HL-60 (cell line): ENCODE data around the gene CAPN8.

Source experiments
- DNase-seq, 2 experiments: peaks; one replicate each; pipeline ENCODE4 v3.0.0-alpha.2; 2010 to 2020; ENCODE audit warnings: low read depth in 1 of 2, low spot score in 1 of 2
- H3K27ac ChIP-seq: fragments of 250-450 bp; sonication (Bioruptor Pico); replicated peaks from 2 replicates; pipeline ENCODE4 v1.5.1; 2020; ENCODE audit warnings: mild to moderate bottlenecking, moderate library complexity
- H3K27me3 ChIP-seq: fragments of 250-450 bp; sonication (Bioruptor Pico); 2 replicates; pipeline ENCODE4 v1.5.1; 2021; ENCODE audit warnings: mild to moderate bottlenecking, moderate library complexity; ENCODE audit not compliant: insufficient read depth, poor library complexity, severe bottlenecking
- H3K4me3 ChIP-seq: replicated peaks from 2 replicates; pipeline ENCODE4 v1.5.1; 2011; ENCODE audit warnings: mild to moderate bottlenecking, control low read depth, low read length; ENCODE audit not compliant: insufficient read depth
- GABPA ChIP-seq: IDR thresholded peaks from 2 replicates; pipeline ENCODE4 v1.6.1; 2012; ENCODE audit warnings: low read depth
- POLR2AphosphoS5 ChIP-seq: IDR thresholded peaks from 2 replicates; pipeline ENCODE4 v1.6.1; 2012; ENCODE audit warnings: low read depth
- SPI1 ChIP-seq: IDR thresholded peaks from 2 replicates; pipeline ENCODE4 v1.6.1; 2012; ENCODE audit warnings: low read depth, mild to moderate bottlenecking, borderline replicate concordance
- TF ChIP-seq, protein P1 (sequence below): IDR thresholded peaks from 2 replicates; pipeline ENCODE4 v1.6.1; 2012; ENCODE audit warnings: low read depth; ENCODE audit not compliant: insufficient replicate concordance
- TF ChIP-seq, protein P2 (sequence below): IDR thresholded peaks from one replicate; pipeline ENCODE4 v1.5.1; 2011; ENCODE audit warnings: low read length, control low read depth, inconsistent platforms; ENCODE audit not compliant: insufficient read depth

Gene CAPN8

GRCh38 chr1:223695941-223696340, 30.4 kb upstream of the CAPN8 start:
- H3K4me3 ChIP-seq, result no peak overlapping the region
- H3K27ac ChIP-seq, result no peak overlapping the region
- no peaks in the 10 kb centered on the region for H3K27me3 ChIP-seq
- TF ChIP-seq, protein P1, sequence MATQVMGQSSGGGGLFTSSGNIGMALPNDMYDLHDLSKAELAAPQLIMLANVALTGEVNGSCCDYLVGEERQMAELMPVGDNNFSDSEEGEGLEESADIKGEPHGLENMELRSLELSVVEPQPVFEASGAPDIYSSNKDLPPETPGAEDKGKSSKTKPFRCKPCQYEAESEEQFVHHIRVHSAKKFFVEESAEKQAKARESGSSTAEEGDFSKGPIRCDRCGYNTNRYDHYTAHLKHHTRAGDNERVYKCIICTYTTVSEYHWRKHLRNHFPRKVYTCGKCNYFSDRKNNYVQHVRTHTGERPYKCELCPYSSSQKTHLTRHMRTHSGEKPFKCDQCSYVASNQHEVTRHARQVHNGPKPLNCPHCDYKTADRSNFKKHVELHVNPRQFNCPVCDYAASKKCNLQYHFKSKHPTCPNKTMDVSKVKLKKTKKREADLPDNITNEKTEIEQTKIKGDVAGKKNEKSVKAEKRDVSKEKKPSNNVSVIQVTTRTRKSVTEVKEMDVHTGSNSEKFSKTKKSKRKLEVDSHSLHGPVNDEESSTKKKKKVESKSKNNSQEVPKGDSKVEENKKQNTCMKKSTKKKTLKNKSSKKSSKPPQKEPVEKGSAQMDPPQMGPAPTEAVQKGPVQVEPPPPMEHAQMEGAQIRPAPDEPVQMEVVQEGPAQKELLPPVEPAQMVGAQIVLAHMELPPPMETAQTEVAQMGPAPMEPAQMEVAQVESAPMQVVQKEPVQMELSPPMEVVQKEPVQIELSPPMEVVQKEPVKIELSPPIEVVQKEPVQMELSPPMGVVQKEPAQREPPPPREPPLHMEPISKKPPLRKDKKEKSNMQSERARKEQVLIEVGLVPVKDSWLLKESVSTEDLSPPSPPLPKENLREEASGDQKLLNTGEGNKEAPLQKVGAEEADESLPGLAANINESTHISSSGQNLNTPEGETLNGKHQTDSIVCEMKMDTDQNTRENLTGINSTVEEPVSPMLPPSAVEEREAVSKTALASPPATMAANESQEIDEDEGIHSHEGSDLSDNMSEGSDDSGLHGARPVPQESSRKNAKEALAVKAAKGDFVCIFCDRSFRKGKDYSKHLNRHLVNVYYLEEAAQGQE, result no peak
- no peak for DNase-seq

- Histone ChIP-seq H3K27me3 (no peaks in the 10 kb centered on the region), H3K4me3 (no peak overlapping the region), H3K27ac (no peak overlapping the region)
- TF ChIP-seq, protein P1, result no peak
- no peak for DNase-seq
Observed at GRCh38 chr1:223695014-223695548, 29.6 kb upstream of the CAPN8 start.

DNA sequence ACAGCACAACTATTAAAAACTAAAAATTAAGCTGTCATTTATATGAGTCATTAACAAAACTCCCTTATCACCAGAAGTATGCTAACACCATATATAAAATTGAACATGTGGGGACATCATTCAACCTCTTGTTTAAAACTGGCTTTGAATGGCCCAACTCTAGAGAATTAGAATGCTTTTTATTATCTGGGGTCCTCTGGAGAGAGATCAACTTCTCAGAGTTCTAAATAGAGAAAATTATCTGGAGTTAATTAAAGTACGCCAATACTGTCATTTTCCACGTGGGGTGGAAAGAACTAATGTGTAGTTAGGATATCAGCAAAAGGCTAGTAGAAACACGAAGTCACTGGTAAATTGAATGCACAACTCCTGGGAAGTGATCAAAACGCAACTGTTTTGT, 25.6 kb upstream of the CAPN8 start:
- no peak for DNase-seq
- H3K4me3 ChIP-seq, result no peak overlapping the region
- TF ChIP-seq SPI1, result no peak
- TF ChIP-seq, protein P1, result no peak
- TF ChIP-seq POLR2AphosphoS5, result no peak
- TF ChIP-seq GABPA, result no peak
- H3K27me3 ChIP-seq, result peaks cover 4% of the 10 kb centered on the region
- no peak overlapping the region for H3K27ac ChIP-seq

GRCh38 chr1:223684488-223684792, 18.9 kb upstream of the CAPN8 start:
- Histone ChIP-seq H3K4me3 (no peak overlapping the region), H3K27me3 (peaks cover 15% of the 10 kb centered on the region), H3K27ac (no peak overlapping the region)
- DNase-seq, result no peak
- TF ChIP-seq POLR2AphosphoS5, result no peak
- TF ChIP-seq SPI1, result no peak
- no peak for TF ChIP-seq GABPA
- TF ChIP-seq, protein P1, result no peak
- TF ChIP-seq, protein P2, sequence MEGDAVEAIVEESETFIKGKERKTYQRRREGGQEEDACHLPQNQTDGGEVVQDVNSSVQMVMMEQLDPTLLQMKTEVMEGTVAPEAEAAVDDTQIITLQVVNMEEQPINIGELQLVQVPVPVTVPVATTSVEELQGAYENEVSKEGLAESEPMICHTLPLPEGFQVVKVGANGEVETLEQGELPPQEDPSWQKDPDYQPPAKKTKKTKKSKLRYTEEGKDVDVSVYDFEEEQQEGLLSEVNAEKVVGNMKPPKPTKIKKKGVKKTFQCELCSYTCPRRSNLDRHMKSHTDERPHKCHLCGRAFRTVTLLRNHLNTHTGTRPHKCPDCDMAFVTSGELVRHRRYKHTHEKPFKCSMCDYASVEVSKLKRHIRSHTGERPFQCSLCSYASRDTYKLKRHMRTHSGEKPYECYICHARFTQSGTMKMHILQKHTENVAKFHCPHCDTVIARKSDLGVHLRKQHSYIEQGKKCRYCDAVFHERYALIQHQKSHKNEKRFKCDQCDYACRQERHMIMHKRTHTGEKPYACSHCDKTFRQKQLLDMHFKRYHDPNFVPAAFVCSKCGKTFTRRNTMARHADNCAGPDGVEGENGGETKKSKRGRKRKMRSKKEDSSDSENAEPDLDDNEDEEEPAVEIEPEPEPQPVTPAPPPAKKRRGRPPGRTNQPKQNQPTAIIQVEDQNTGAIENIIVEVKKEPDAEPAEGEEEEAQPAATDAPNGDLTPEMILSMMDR, result no peak
